GM12878 (cell line): ENCODE data around the gene CNDP1. TPM values are rescaled to one million over a fixed set of nuclear protein-coding genes. Genes with fewer than 3 reads are reported as not detected.

Source experiments
- ATAC-seq: fragments of 200-7000 bp; cut with Tn5 transposase; 3 replicates; pipeline ENCODE4 v1.9.1; 2020; ENCODE audit warnings: mild to moderate bottlenecking, moderate library complexity
- BruUV-seq: library from RNA; stranded (reverse); fragments of 400-500 nt; replicated peaks from 2 replicates; lab custom pipeline; 2021; lab: Mats Ljungman, UMichigan
- CTCF ChIA-PET: fragments of 300-600 bp; sonication (Branson Sonifier 250); formaldehyde crosslinking; extraction: SDS; loops from one replicate; lab custom pipeline; 2021; ENCODE audit warnings: inconsistent platforms; lab: Yijun Ruan, JAX
- POLR2A ChIA-PET: fragments of 350-600 bp; formaldehyde crosslinking; extraction: SDS; loops from one replicate; lab custom pipeline; 2021; ENCODE audit warnings: inconsistent platforms; lab: Charles Lee
- RAD21 ChIA-PET: fragments of 300-600 bp; sonication (Branson Sonifier 250); formaldehyde crosslinking; loops from one replicate; lab custom pipeline; 2023; ENCODE audit warnings: antibody characterized with exemption; ENCODE audit not compliant: unreplicated experiment; lab: Charles Lee
- SMC1A ChIA-PET: fragments of 300-600 bp; sonication (Branson Sonifier 250); formaldehyde crosslinking; loops from one replicate; lab custom pipeline; 2023; ENCODE audit not compliant: unreplicated experiment, uncharacterized antibody; lab: Charles Lee
- DNase-seq: peaks from one replicate; pipeline ENCODE4 v3.0.0-alpha.2; 2011; ENCODE audit warnings: low read depth, low spot score
- FAIRE-seq: peaks from 3 replicates; lab custom pipeline; 2011; peaks lifted over from hg19 to GRCh38; lab: Jason Lieb, UNC
- H2AFZ ChIP-seq: 2 replicates; pipeline ENCODE4 v1.6.0; 2011; ENCODE audit warnings: low read depth, low read length, control low read depth; ENCODE audit not compliant: control insufficient read depth
- H3K27ac ChIP-seq: 2 replicates; pipeline ENCODE4 v1.5.1; 2011; ENCODE audit warnings: control low read depth; ENCODE audit not compliant: control insufficient read depth, insufficient read depth
- H3K27me3 ChIP-seq, 2 experiments: replicated peaks in 1 of 2; 2 replicates each; pipeline versions ENCODE4 v1.6.0 to v1.6.1; 2011; ENCODE audit warnings: low read length in 1 of 2; ENCODE audit not compliant: control insufficient read depth in 2 of 2, insufficient read depth in 2 of 2
- H3K36me3 ChIP-seq, 2 experiments: 2 replicates each; pipeline ENCODE4 v1.5.1; 2011; ENCODE audit warnings: low read length in 1 of 2; ENCODE audit not compliant: control insufficient read depth in 2 of 2, insufficient read depth in 2 of 2
- H3K4me1 ChIP-seq: 2 replicates; pipeline ENCODE4 v1.6.1; 2011; ENCODE audit warnings: mild to moderate bottlenecking, low read length, moderate library complexity, mixed read lengths; ENCODE audit not compliant: control insufficient read depth, insufficient read depth
- H3K4me2 ChIP-seq: 2 replicates; pipeline ENCODE4 v1.6.0; 2011; ENCODE audit warnings: control low read depth; ENCODE audit not compliant: control insufficient read depth, insufficient read depth
- H3K4me3 ChIP-seq: fragments of 200-600 bp; sonication (generic); 2 replicates; pipeline ENCODE4 v1.5.1; 2016
- H3K79me2 ChIP-seq: 2 replicates; pipeline ENCODE4 v1.6.0; 2011; ENCODE audit warnings: low read length; ENCODE audit not compliant: control insufficient read depth, insufficient read depth
- H3K9ac ChIP-seq: 2 replicates; pipeline ENCODE4 v1.8.0; 2011; ENCODE audit warnings: low read length, control low read depth, mixed read lengths; ENCODE audit not compliant: control insufficient read depth, insufficient read depth
- H3K9me3 ChIP-seq: replicated peaks from 3 replicates; pipeline ENCODE4 v1.5.1; 2011; ENCODE audit warnings: mild to moderate bottlenecking, low read length; ENCODE audit not compliant: control insufficient read depth, insufficient read depth
- H4K20me1 ChIP-seq: 2 replicates; pipeline ENCODE4 v1.6.0; 2011; ENCODE audit not compliant: control insufficient read depth, insufficient read depth
- WGBS: methylation state at CpG from one replicate; pipeline ENCODE4 v1.1.6; 2016; ENCODE audit warnings: low lambda C conversion rate; ENCODE audit not compliant: insufficient replicate concordance, insufficient coverage; ENCODE audit errors: missing lambda C conversion rate; 5-methylcytosine and 5-hydroxymethylcytosine counted together
- in situ Hi-C: fragments of 300-500 bp; cut with MboI; formaldehyde crosslinking; loops from 9 replicates; pipeline ENCODE4 v1.14.3; 2018; ENCODE audit warnings: mixed read lengths
- intact Hi-C: fragments of 100-400 bp; cut with micrococcal nuclease; formaldehyde crosslinking; loops from one replicate; pipeline ENCODE4 v1.14.2; 2022; ENCODE audit not compliant: unreplicated experiment
- polyA plus RNA-seq, 11 experiments: library from polyadenylated mRNA; depleted of rRNA in 4 of 11; unstranded in 6 of 11; stranded (reverse) in 5 of 11; fragments of >200 nt; fragmentation: Nextera tagmentation in 4 of 11; fragmentation: Illumina TruSeq in 1 of 11; extraction: Ambion mirVana in 4 of 11; extraction: Trizol in 1 of 11; gene quantifications; 1 replicate in 1 of 11; 2 replicates in 10 of 11; pipeline versions ENCODE4 v1.2.1 to v1.2.3, GENCODE V29; 2011 to 2016; ENCODE audit warnings: inconsistent platforms in 2 of 11, missing spikeins in 2 of 11, low read depth in 1 of 11
- total RNA-seq, 4 experiments: library from RNA; depleted of rRNA in 3 of 4; stranded (reverse); fragments of >200 nt in 3 of 4; fragmentation: Illumina TruSeq in 1 of 4; extraction: Trizol in 1 of 4; gene quantifications; 2 replicates each; pipeline versions ENCODE4 v1.2.1 to v1.2.3, GENCODE V29; 2013 to 2021
- TF ChIP-seq, protein P1 (sequence below): IDR thresholded peaks from 2 replicates; pipeline ENCODE4 v1.6.1; 2011; ENCODE audit warnings: borderline replicate concordance, low read depth, mild to moderate bottlenecking, moderate library complexity, low read length; ENCODE audit not compliant: insufficient read depth, poor library complexity, severe bottlenecking
- TF ChIP-seq, protein P2 (sequence below): fragments of 450-650 bp; IDR thresholded peaks from 2 replicates; pipeline ENCODE4 v1.6.1; 2018; ENCODE audit warnings: mild to moderate bottlenecking, low read depth, moderate library complexity; ENCODE audit not compliant: partially characterized antibody

Gene CNDP1
- total and polyA plus RNA-seq, 10 of the 15 experiments (the other 5 are each of a cell fraction or from before 2014, with no cell fraction given): 0.04 to 0.05 TPM; not detected in 8

DNA sequence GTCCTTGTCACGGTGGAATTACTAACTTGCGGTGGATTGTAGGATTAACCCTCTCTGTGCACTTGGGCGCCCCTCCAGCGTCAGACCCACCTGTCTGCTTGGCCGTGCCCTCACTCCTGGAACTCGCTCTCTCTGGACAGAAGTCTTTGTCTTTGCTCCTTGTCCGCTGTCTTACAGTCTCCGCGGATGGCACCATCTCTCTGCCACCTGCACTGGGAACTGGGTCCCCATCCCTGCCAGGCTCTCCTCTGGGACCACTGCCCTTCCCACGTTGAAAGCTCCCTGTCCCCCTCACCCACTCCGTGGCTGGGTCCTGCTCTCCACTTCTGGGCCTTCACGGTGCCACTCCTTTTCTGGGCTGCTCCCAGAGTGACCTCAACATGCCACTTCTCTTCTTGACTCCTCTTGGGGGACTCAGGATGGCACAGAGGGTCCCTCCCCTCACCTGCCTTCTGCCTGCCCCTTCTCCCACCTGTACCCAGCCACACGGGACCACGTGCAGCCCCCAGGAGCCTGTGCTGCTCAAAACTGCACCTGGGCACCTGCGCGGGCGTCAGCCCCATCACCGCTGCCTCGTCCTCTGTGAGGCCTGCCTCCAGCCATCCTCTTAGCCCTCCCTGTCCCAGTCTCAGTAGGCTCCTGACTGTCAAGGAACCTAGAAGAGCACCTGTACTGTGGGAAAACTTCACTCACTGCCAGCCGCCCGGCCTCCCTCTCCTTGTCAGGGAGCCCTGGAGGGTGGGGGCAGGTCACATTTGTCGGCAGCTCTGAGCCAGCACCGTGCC is 27.0 kb upstream of the CNDP1 start:
- Histone ChIP-seq H3K79me2 (peaks cover 5% of the 10 kb centered on the region), H3K4me2 (no peak overlapping the region), H3K9ac (no peak overlapping the region), H3K4me1 (no peaks in the 10 kb centered on the region), H2AFZ (no peak overlapping the region), H3K27me3 (no peaks in the 10 kb centered on the region), H4K20me1 (no peaks in the 10 kb centered on the region), H3K4me3 (no peak overlapping the region), H3K27ac (no peak overlapping the region), H3K9me3 (no peaks in the 10 kb centered on the region), H3K36me3 (peaks cover 34 to 56% of the 10 kb centered on the region in 2 experiments)
- no TSS peak for BruUV-seq
- TF ChIP-seq, protein P1, sequence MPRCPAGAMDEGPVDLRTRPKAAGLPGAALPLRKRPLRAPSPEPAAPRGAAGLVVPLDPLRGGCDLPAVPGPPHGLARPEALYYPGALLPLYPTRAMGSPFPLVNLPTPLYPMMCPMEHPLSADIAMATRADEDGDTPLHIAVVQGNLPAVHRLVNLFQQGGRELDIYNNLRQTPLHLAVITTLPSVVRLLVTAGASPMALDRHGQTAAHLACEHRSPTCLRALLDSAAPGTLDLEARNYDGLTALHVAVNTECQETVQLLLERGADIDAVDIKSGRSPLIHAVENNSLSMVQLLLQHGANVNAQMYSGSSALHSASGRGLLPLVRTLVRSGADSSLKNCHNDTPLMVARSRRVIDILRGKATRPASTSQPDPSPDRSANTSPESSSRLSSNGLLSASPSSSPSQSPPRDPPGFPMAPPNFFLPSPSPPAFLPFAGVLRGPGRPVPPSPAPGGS: no peak
- TF ChIP-seq, protein P2, sequence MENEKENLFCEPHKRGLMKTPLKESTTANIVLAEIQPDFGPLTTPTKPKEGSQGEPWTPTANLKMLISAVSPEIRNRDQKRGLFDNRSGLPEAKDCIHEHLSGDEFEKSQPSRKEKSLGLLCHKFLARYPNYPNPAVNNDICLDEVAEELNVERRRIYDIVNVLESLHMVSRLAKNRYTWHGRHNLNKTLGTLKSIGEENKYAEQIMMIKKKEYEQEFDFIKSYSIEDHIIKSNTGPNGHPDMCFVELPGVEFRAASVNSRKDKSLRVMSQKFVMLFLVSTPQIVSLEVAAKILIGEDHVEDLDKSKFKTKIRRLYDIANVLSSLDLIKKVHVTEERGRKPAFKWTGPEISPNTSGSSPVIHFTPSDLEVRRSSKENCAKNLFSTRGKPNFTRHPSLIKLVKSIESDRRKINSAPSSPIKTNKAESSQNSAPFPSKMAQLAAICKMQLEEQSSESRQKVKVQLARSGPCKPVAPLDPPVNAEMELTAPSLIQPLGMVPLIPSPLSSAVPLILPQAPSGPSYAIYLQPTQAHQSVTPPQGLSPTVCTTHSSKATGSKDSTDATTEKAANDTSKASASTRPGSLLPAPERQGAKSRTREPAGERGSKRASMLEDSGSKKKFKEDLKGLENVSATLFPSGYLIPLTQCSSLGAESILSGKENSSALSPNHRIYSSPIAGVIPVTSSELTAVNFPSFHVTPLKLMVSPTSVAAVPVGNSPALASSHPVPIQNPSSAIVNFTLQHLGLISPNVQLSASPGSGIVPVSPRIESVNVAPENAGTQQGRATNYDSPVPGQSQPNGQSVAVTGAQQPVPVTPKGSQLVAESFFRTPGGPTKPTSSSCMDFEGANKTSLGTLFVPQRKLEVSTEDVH: no peak
- intact Hi-C loops (no loop called here), in situ Hi-C loops (no loop called here)
- ChIA-PET CTCF (interaction anchor here (1.3 kb wide), 1 partner anchor 11 kb away, joined by 3 read pairs; no protein-coding TSS in a partner anchor), SMC1A (no interaction called here), POLR2A (no interaction called here), RAD21 (no interaction called here)
- DNase-seq: no peak
- WGBS: 92% methylated on average over 23 of the region's 23 CpGs
- ATAC-seq: no peak
- no peak for FAIRE-seq
